Tracheal epithelial cell (primary cell): ENCODE data around the gene APOO. TPM values are rescaled to one million over a fixed set of nuclear protein-coding genes. Genes with fewer than 3 reads are reported as not detected.

Experiments used
- total RNA-seq: library from RNA; depleted of rRNA; stranded (reverse); fragments of >200 nt; gene quantifications from 2 replicates; pipeline ENCODE4 v1.2.1, GENCODE V29; 2014

Gene APOO
- total RNA-seq, result 8.9 and 16.6 TPM in 2 replicates

DNA sequence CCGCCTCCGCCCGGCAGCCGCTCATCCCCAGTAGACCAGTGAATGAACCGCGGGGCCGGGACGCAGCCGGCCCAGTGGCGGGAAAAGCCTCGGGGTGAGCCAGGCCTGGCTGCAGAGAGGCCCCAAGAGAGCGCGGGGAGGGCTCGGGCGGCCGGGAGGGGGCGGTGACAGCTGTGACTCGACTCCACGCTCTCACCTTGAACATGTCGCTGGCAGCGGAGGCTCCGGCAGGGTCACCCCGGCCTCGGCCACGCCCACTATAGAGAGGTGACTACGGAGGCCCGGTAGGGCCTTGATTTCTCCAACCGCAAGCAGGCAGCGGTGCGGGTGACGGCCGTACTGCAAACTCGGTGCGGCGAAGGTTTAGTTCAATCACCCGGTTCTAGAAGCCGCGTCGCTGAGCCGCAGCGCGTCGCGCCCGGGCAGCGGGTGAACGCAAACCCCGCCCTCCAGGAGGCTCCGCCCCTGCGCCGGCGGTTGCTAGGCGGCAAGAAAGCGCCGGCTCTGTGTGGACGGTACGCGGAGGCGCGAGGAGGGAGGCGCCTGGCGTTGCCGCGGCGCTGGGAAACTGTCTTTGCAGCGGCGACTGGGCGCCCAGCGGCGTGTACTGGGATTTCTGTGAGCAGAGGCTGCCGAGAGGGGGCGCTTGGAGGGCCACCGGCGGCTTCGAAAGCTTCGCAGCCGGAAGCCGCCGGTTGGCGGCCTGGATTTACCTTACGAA is at the start of gene APOO, which contains the start of gene CXorf58:
Gene APOO (minus strand): TSS at position 441 of the 721 bp plus-strand sequence. CDS start 236 bp downstream, at position 205.
Gene CXorf58 (plus strand): TSS at position 509 of the 721 bp plus-strand sequence. CDS start 2,297 bp downstream, outside the sequence.

Other genes with a start within 250 kb of the APOO start
- 166 and 230 TPM in 2 replicates for gene PRDX4, start 240.4 kb downstream of the APOO start, total RNA-seq
- 51.6 and 58.3 TPM in 2 replicates for gene ACOT9, start 164.7 kb downstream of the APOO start, total RNA-seq
- gene SAT1, start 124.8 kb downstream of the APOO start, total RNA-seq, result 661 and 875 TPM in 2 replicates
- not detected in 2 replicates for gene CXorf58, start 68 bp upstream of the APOO start, total RNA-seq
- 2.2 and 5.8 TPM in 2 replicates for gene KLHL15, start 119.2 kb upstream of the APOO start, total RNA-seq
- 279 and 282 TPM in 2 replicates for gene EIF2S3, start 147.0 kb upstream of the APOO start, total RNA-seq
- 23.1 and 36.9 TPM in 2 replicates for gene ZFX, start 241.8 kb upstream of the APOO start, total RNA-seq